ENCODE results near the gene XRCC5. TPM values are rescaled to one million over a fixed set of nuclear protein-coding genes. Genes with fewer than 3 reads are reported as not detected.

The XRCC5 gene
- total and polyA plus RNA-seq, 2 of the 8 experiments (the other 6 are each of a cell fraction or from before 2014, with no cell fraction given) = 308 to 644 TPM

DNA sequence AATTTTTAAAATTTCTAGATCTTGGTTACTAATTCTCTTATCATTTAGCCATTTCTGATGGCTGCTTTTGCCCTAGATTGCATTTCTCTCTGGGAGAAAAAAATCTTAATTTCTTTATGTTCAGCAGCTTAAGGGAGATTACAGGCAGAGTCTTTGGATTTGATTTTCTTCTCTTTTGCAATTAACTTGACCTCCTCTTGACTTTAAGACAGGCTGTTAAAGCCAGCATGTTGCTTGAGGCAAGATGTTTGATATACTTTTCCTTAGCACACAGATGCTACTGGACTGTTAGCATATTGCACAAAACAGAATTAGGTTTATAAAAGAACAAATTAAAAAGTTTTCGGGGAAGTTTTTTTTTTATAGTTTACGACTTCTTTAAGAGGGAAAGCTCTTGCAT, 50.0 kb downstream of the XRCC5 start:
- Histone ChIP-seq H3K9ac (replicated peaks in 1 of 4; ENCODE audit: extremely low read depth in 1 of 4, low read depth in 3 of 4, low read length in 3 of 4) (no peak overlapping the region), H2BK5ac (ENCODE audit: low read depth, low read length) (no peak overlapping the region), H3K18ac (ENCODE audit: extremely low read depth, low read length) (no peak overlapping the region), H3K9me3 (ENCODE audit: insufficient read depth in 2 of 2, low read depth in 1 of 2, low read length in 1 of 2) (no peaks in the 10 kb centered on the region), H4K20me1 (replicated peaks in 1 of 2; ENCODE audit: control insufficient read depth in 1 of 2, insufficient read depth in 2 of 2, low read length in 2 of 2) (peaks cover 1 to 5% of the 10 kb centered on the region in 2 experiments), H2BK120ac (replicated peaks; ENCODE audit: low read depth, low read length) (no peak overlapping the region), H3K4me3 (ENCODE audit: extremely low read depth in 1 of 4, insufficient read depth in 2 of 4, low read depth in 3 of 4, low read length in 4 of 4) (no peak overlapping the region), H3K4me2 (ENCODE audit: insufficient read depth in 1 of 2, low read depth in 2 of 2, low read length in 2 of 2) (no peak overlapping the region), H4K8ac (ENCODE audit: extremely low read depth, insufficient read depth, low read length) (no peak overlapping the region), H2BK15ac (ENCODE audit: low read length) (no peak overlapping the region), H3K56ac (replicated peaks; ENCODE audit: insufficient read length, low read depth, low read length) (no peak overlapping the region), H2AFZ (ENCODE audit: low read length) (no peak overlapping the region), H2BK12ac (ENCODE audit: low read depth, low read length) (no peak overlapping the region), H4K91ac (replicated peaks; ENCODE audit: insufficient read length, low read length) (no peak overlapping the region), H3K14ac (ENCODE audit: insufficient read length) (no peak overlapping the region), H2BK20ac (ENCODE audit: low read length) (no peak overlapping the region), H3K27ac (ENCODE audit: low read depth, low read length) (no peak overlapping the region), H3K4ac (replicated peaks; ENCODE audit: insufficient read length, low read depth, low read length) (no peak overlapping the region), H2AK5ac (ENCODE audit: low read depth, low read length) (no peak overlapping the region), H3K79me2 (ENCODE audit: control insufficient read depth in 1 of 2, insufficient read depth in 2 of 2, low read length in 2 of 2) (peaks cover 0 to 25% of the 10 kb centered on the region in 2 experiments; a peak in 2 of 4 replicates), H3K36me3 (ENCODE audit: control insufficient read depth in 2 of 4, insufficient read depth in 4 of 4, low read length in 3 of 4) (peaks cover 40 to 86% (median 68%) of the 10 kb centered on the region in 4 experiments), H4K5ac (ENCODE audit: insufficient read length, low read depth, low read length) (no peak overlapping the region), H3K79me1 (ENCODE audit: low read depth, low read length) (no peaks in the 10 kb centered on the region), H3K23ac (ENCODE audit: insufficient read length) (no peak overlapping the region), H3K4me1 (replicated peaks in 1 of 4; ENCODE audit: control insufficient read depth in 3 of 4, insufficient read depth in 4 of 4, low read length in 3 of 4) (no peaks in the 10 kb centered on the region), H3K23me2 (ENCODE audit: low read depth, low read length) (no peaks in the 10 kb centered on the region), H3K27me3 (replicated peaks in 1 of 4; ENCODE audit: control insufficient read depth in 3 of 4, extremely low read depth in 1 of 4, insufficient read depth in 3 of 4, low read length in 3 of 4) (no peaks in the 10 kb centered on the region)
- 98% methylated on average over 2 of the region's 2 CpGs; no CpG with 5 or more reads in 1 of the 2 experiments for WGBS, 2 experiments (ENCODE audit: extremely low coverage in 1 of 2, insufficient coverage in 1 of 2, insufficient read length in 1 of 2, insufficient replicate concordance in 2 of 2, low coverage in 1 of 2, low lambda C conversion rate in 2 of 2, missing lambda C conversion rate in 1 of 2)
- FAIRE-seq = no peak
- ChIA-PET CTCF (ENCODE audit: partially characterized antibody) (interaction anchor here (0.6 to 3.0 kb wide), 2 partner anchors 12 to 18 kb away, joined by 3 to 6 read pairs; no protein-coding TSS in a partner anchor), POLR2A (ENCODE audit: partially characterized antibody) (interaction anchor here (1.0 to 5.5 kb wide), 3 partner anchors 9 to 45 kb away, joined by 5 to 32 read pairs (median 6); no protein-coding TSS in a partner anchor)
- DNase-seq (ENCODE audit: low read depth in 1 of 2, low spot score in 2 of 2) = no peak
- TF ChIP-seq YY1 (IDR thresholded peaks at IDR 0.05; ENCODE audit: low read depth, low read length) (no peak), GTF2F1 (IDR thresholded peaks at IDR 0.05; ENCODE audit: borderline replicate concordance, low read depth, low read length) (no peak), RXRA (IDR thresholded peaks at IDR 0.05; ENCODE audit: insufficient read depth, low read depth, low read length) (no peak), TCF12 (IDR thresholded peaks at IDR 0.05; ENCODE audit: low read depth, low read length) (no peak), KDM5A (IDR thresholded peaks at IDR 0.05; ENCODE audit: low read length) (no peak), RBBP5 (IDR thresholded peaks at IDR 0.05; ENCODE audit: borderline replicate concordance, low read depth, low read length) (no peak), SP2 (IDR thresholded peaks at IDR 0.05; ENCODE audit: low read length) (no peak)
- TF ChIP-seq, protein P1, sequence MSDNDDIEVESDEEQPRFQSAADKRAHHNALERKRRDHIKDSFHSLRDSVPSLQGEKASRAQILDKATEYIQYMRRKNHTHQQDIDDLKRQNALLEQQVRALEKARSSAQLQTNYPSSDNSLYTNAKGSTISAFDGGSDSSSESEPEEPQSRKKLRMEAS (IDR thresholded peaks at IDR 0.05) = no peak
- TF ChIP-seq, protein P2, sequence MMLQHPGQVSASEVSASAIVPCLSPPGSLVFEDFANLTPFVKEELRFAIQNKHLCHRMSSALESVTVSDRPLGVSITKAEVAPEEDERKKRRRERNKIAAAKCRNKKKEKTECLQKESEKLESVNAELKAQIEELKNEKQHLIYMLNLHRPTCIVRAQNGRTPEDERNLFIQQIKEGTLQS (IDR thresholded peaks at IDR 0.05; ENCODE audit: insufficient read depth, low read depth, low read length) = no peak
- TF ChIP-seq, protein P3, sequence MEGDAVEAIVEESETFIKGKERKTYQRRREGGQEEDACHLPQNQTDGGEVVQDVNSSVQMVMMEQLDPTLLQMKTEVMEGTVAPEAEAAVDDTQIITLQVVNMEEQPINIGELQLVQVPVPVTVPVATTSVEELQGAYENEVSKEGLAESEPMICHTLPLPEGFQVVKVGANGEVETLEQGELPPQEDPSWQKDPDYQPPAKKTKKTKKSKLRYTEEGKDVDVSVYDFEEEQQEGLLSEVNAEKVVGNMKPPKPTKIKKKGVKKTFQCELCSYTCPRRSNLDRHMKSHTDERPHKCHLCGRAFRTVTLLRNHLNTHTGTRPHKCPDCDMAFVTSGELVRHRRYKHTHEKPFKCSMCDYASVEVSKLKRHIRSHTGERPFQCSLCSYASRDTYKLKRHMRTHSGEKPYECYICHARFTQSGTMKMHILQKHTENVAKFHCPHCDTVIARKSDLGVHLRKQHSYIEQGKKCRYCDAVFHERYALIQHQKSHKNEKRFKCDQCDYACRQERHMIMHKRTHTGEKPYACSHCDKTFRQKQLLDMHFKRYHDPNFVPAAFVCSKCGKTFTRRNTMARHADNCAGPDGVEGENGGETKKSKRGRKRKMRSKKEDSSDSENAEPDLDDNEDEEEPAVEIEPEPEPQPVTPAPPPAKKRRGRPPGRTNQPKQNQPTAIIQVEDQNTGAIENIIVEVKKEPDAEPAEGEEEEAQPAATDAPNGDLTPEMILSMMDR (IDR thresholded peaks at IDR 0.05; ENCODE audit: control extremely low read depth in 1 of 3, insufficient read depth in 1 of 3, low read depth in 1 of 3, low read length in 3 of 3) = no peak

Measured in H1 (cell line).